ENCODE measurements around the gene KRT17. TPM values are rescaled to one million over a fixed set of nuclear protein-coding genes. Genes with fewer than 3 reads are reported as not detected.
"Not testable (repeated sequence)": the region's sequence is repeated elsewhere in the genome, so short reads cannot be mapped to it uniquely, and the experiment has no call there.

KRT17 gene
- total RNA-seq, 4 donors from 2014 or later = 1.5 TPM; not detected in 3

- no peaks in the 10 kb centered on the region for H3K4me1 ChIP-seq
- H3K4me3 ChIP-seq = no peak overlapping the region
- WGBS, 2 donors = 62 to 70% methylated on average over 8 to 12 of the region's 13 CpGs
- no peak for DNase-seq (ENCODE audit: low spot score in 2 of 2)
- H3K27ac ChIP-seq = no peak overlapping the region
- TF ChIP-seq POLR2A (IDR thresholded peaks at IDR 0.05) = no peak
- no peak for TF ChIP-seq CTCF (IDR thresholded peaks at IDR 0.05)
- no peak for TF ChIP-seq EP300 (IDR thresholded peaks at IDR 0.05)
- no peaks in the 10 kb centered on the region for H3K9me3 ChIP-seq
- no peaks in the 10 kb centered on the region for H3K27me3 ChIP-seq
- H3K36me3 ChIP-seq = no peaks in the 10 kb centered on the region
Observed at GRCh38 chr17:41618341-41619035, 5.9 kb downstream of the KRT17 start.

DNA sequence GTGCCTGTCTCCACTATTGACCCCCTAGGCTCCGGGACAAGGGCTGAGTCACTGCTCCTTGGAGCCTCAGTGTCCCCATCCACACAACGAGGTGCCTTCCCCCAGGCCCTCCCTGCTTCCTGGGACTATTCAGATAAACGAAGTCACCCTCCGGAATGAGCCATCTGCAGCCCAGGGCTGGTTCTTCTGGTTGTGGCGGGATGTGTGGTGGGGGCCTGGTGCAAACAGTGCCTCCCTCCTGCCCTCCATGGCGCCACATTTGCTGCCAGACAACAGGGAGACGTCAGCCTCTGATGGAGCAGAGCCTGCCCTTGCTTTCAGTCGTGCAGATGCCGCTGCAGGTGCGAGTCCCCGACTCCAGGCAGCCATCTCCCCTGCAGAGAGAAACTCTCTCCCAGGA, 6.7 kb downstream of the KRT17 start:
- WGBS, 2 donors = 72 to 75% methylated on average over 9 to 11 of the region's 11 CpGs
- H3K27me3 ChIP-seq = no peaks in the 10 kb centered on the region
- H3K4me1 ChIP-seq = peaks cover 0 to under 1% (median 0%) of the 10 kb centered on the region in 4 donors
- no peak overlapping the region for H3K27ac ChIP-seq
- no peaks in the 10 kb centered on the region for H3K9me3 ChIP-seq
- H3K4me3 ChIP-seq = no peak overlapping the region
- DNase-seq (ENCODE audit: low spot score in 2 of 2) = no peak
- no peaks in the 10 kb centered on the region for H3K36me3 ChIP-seq
- TF ChIP-seq CTCF (IDR thresholded peaks at IDR 0.05) = no peak
- TF ChIP-seq POLR2A (IDR thresholded peaks at IDR 0.05) = no peak
- no peak for TF ChIP-seq EP300 (IDR thresholded peaks at IDR 0.05)

DNA sequence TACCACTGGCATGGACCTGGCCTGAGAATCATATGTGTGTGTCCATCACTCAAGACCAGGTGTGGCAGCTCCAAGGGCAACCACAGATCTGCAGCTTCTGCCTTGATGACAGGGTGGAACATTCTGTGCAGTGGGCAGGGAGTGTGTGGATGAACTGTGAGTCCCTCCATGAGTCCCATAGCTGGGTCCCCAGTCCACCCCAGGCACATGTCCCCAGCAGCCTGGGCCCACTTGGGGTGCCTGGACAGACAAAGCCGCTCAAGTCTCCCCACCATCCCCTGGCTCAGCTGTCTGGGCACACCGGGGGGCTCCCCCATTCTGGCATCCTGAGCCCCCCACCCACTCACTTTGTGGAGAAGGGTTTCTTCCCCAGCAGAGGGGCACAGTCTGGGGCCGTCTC, 7.2 kb downstream of the KRT17 start:
- no peak for DNase-seq (ENCODE audit: low spot score in 2 of 2)
- WGBS, 2 donors = 80 to 83% methylated on average over 1 to 3 of the region's 3 CpGs

GRCh38 chr17:41616486-41616885, 7.9 kb downstream of the KRT17 start:
- DNase-seq (ENCODE audit: low spot score in 2 of 2); H3K4me1 ChIP-seq; H3K9me3 ChIP-seq; H3K4me3 ChIP-seq; H3K36me3 ChIP-seq; H3K27ac ChIP-seq; H3K27me3 ChIP-seq: not testable (repeated sequence)
- WGBS, 2 donors = 77 to 90% methylated on average over 3 of the region's 4 CpGs

More for the DNA sequence above, 7.2 kb downstream of the KRT17 start:
- Histone ChIP-seq H3K4me3 (no peak overlapping the region), H3K27ac (no peak overlapping the region), H3K4me1 (peaks cover 0 to 3% (median 0%) of the 10 kb centered on the region in 4 donors), H3K36me3 (no peaks in the 10 kb centered on the region), H3K9me3 (no peaks in the 10 kb centered on the region), H3K27me3 (no peaks in the 10 kb centered on the region)
- TF ChIP-seq CTCF (IDR thresholded peaks at IDR 0.05) = no peak
- TF ChIP-seq POLR2A (IDR thresholded peaks at IDR 0.05) = no peak
- TF ChIP-seq EP300 (IDR thresholded peaks at IDR 0.05) = no peak

- Histone ChIP-seq H3K27ac (no peak overlapping the region), H3K36me3 (no peaks in the 10 kb centered on the region), H3K4me3 (no peak overlapping the region), H3K9me3 (no peaks in the 10 kb centered on the region), H3K4me1 (peaks cover 0 to 3% (median 0%) of the 10 kb centered on the region in 4 donors), H3K27me3 (no peaks in the 10 kb centered on the region)
- TF ChIP-seq EP300 (IDR thresholded peaks at IDR 0.05) (no peak), CTCF (IDR thresholded peaks at IDR 0.05) (no peak)
- no peak for DNase-seq (ENCODE audit: low spot score in 2 of 2)
- WGBS, 2 donors = 52 to 53% methylated on average over 5 to 7 of the region's 7 CpGs
Observed at GRCh38 chr17:41615454-41615853, 8.9 kb downstream of the KRT17 start.

- WGBS, 2 donors = 64 to 65% methylated on average over 9 of the region's 9 CpGs
- H3K4me3 ChIP-seq; H3K9me3 ChIP-seq; H3K36me3 ChIP-seq; H3K27me3 ChIP-seq; H3K4me1 ChIP-seq; DNase-seq (ENCODE audit: low spot score in 2 of 2); H3K27ac ChIP-seq: not testable (repeated sequence)
Observed at GRCh38 chr17:41614767-41615166, 9.6 kb downstream of the KRT17 start.
